HG03196 (cell line): ENCODE measurements around the gene CFL1.
"Not testable (repeated sequence)": the region's sequence is repeated elsewhere in the genome, so short reads cannot be mapped to it uniquely, and the experiment has no call there.

Experiments
- ATAC-seq: cut with Tn5 transposase; IDR thresholded peaks from one replicate; pipeline ENCODE4 v1.9.1; 2021; ENCODE audit not compliant: unreplicated experiment

Gene CFL1

DNA sequence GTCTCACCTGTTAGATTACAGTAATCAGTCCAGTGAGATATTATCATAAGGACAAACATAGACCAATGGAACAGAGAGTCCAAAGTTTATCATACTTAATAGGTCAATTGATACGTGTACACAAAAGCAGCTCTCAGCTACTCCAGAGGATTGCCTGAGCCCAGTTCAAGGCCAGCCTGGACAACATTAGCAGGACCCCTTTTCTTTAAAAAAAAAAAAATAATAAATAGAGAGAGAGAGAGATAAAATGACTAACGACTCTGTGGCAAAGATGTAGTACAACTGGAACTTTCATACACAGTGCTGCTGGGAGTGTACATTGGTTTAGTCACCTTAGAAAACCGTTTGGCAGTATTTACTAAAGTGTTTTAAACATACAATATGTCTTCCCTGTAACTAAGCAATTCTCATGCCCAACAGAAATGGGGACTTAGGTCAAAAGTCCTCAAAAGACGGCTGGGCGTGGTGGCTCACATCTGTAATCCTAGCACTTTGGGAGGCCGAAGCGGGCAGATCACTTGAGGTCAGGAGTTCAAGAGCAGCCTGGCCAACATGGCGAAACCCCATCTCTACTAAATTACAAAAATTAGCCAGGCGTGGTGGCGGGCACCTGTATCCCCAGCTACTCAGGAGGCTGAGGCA is 13.6 kb downstream of the CFL1 start:
- ATAC-seq: no peak

DNA sequence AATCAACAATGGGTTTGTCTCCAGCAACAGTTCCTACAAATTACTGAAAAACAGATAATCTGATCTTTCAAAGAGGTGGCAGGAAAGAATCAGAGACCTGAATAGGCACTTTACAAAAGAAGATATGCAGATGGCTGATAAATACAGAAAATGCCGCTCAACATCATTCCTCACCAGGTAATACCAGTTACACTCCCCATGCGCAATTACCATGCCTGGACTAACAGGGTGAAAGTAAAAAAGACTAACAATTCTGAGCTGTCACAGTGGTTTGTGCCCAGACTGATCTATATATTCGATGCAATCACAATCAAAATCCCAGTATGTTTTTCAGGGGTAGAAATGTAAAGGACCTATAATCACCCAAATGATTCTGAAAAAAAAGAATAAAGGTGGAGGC is 14.2 kb downstream of the CFL1 start:
- ATAC-seq: no peak

DNA sequence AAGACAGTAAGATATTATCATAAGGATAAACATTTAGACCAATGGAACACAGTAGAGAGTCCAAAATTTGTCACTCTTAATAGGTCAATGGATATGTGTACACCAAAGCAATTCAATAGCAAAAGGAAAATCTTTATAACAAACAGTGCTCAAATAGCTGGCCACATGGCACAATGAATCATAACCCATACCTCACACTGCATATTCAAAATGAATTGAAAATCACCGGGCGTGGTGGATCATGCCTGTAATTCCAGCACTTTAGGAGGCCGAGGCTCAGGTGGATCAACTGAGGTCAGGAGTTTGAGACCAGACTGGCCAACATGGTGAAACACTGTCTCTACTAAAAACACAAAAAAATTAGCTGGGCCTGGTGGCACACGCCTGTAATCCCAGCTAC is 15.8 kb downstream of the CFL1 start:
- ATAC-seq: no peak

DNA sequence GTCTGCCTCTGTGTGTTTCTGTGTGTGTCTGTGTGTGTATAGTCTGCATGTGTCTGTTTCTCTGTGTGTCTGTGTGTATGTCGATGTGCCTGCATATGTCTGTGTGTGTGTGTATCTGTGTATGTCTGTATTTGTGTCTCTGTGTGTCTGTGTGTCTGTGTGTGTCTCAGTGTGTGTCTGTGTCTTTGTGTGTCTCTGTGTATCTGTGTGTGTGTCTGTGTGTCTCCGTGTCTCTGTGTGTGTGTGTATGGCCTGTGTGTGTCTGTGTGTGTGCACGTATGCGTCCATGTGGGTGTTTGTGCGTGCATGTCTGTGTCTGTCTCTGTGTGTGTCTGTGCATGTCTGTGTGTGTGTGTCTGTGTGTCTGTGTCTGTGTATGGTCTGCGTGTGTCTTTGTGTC is 23.8 kb downstream of the CFL1 start:
- peak; percentile 7 for ATAC-seq

DNA sequence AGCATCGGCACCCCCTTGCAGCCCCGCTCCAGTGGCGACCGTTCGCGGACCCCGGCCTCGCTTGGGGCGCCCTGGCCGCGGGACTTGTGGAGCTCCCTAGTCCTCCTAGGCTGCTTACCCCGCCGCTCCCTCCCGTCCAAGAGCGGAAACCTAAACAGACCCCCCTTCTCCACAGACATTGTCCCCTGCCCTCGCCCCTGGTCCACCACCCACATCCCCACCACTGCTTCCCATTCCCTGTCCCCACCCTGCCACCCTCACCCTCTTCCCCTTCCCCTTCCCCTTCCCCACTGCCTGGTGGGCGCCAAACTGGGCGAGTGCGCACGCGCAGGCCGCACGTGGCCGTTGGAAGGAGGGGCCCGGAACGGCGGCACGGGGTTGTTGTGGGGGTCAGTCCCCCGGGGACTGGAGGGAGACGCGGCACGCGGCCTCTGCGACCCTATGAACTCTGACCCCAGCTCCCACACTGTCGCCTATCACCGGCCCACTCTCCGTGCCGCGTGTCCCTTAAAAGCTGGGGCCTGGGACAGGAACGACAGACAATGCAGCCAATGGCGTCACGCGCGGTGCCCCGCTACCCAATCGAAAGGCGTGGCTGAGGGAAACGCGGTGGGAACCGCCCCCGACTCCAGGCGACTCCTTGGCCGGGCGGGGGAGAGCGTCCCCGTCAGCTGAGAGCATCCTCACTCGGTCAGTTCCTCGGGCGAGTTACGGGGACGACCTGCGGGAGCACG is 24.5 kb downstream of the CFL1 start, which contains the start of gene SNX32:
SNX32 (plus strand) TSS at position 667 of the 734 bp plus-strand sequence. CDS start 103 bp downstream, outside the sequence.
- ATAC-seq: peak; percentile 80

DNA sequence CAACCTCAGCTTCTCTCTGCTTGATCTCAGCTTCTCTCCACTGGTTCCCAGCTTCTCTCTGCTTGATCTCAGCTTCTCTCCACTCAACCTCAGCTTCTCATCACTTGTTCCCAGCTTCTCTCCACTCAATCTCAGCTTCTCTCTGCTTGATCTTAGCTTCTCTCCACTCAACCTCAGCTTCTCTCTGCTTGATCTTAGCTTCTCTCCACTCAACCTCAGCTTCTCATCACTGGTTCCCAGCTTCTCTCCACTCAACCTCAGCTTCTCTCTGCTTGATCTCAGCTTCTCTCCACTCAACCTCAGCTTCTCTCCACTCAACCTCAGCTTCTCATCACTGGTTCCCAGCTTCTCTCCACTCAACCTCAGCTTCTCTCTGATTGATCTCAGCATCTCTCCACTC is 25.7 kb downstream of the CFL1 start:
- ATAC-seq: not testable (repeated sequence)

DNA sequence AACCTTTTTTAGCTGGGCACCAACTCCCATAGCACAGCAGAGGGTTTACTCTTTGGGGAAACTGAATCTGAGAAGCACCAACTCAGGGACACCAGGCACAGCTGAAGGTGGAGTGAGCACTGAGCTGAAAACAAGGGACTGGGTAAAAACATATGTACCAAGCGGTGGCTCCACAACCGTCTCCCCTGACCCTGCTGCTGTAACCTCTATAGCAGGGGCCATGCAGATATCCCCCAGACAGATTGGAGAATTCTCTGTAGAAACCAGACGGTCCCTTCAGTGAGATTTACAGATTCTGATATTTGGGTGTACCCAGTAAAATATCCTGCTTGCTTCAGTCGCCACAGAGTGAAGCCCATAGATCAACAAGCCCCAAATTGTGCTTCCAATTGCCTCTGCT is 28.5 kb downstream of the CFL1 start:
- no peak for ATAC-seq

DNA sequence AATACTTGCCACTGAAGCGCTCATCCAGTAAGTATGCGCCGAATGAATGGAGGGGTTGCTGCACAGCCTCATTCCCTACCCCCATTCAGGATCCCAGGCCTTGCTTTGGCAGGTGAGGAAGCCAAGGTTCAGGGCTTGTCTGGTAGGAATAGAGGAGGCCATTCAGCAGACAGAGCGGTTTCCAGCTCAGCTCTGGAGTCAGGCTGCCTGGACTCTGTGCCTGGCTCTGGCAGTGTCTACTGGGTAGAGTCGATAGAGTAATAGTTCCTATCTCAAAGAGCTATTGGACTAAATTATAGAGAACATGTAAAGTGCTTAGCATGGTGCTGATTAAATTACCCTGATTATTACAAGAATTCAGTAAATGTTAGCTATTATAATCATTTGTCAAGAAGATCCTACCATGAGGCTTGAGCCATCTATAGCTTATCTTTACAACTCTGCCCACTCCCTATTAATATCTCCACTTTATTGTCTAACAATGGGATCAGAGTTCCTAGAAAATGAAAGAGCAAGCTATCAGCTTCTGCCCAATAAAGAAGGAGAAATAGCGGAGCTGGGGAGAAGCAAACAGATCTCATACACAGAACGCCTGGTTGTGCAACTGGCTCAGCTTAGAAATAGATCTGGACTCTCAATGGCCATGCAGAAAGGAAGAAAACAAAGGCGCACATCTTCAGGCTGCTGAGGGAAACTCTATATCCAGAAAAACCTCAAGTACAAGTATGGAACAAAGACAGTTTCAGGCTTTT is 30.8 kb downstream of the CFL1 start:
- no peak for ATAC-seq

DNA sequence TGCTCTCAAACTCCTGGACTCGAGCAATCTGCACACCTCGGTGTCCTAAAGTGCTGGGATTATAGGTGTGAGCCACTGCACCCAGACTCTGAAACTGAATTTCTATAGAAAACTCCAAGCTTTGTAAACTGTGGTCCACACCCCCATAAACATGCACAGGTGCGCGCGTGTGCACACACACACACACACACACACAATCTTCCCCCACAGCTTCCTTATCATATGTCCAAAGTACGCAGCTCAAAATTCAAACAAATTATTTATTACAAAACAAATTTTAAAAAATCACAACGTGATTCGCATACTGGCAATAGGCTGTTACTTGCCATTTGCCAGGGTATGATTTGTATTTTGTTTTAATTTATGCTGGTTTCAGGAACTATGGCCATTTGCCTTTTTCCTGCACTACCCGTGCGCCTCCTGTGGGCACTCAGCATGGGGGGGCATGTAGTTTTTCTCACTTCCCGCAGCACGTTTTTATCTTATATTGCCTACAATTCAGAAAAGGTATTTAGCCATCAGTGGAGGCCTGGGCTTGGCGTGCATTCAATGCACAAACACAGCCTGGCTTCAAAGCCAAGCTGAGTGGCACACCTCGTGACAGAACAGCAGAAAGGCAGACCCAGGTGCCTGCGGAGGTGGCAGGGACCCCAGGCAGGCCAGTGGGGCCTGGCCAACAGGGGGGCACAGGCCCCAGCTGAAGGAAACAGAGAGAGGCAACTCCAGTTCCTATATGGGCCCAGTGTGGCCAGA is 35.0 kb downstream of the CFL1 start:
- ATAC-seq: no peak

DNA sequence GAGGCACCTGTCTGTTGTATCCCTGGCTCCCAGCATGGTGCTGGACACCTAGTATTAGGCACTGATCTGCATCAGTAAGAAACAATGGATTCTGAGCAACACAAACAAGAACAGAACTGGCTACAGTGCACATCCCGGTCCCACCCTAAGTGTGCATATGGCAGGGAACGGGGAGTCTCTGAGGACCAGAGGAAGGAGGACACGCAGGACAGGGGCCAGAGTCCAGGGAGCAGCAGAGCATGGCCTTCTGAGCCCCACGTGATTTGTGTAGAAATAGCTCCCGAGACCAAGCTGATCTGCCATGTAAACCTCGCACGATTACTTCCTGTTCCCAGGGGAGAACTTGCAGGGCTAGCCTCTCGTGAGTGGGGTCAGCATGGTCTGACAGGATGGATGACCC is 36.9 kb downstream of the CFL1 start:
- no peak for ATAC-seq

DNA sequence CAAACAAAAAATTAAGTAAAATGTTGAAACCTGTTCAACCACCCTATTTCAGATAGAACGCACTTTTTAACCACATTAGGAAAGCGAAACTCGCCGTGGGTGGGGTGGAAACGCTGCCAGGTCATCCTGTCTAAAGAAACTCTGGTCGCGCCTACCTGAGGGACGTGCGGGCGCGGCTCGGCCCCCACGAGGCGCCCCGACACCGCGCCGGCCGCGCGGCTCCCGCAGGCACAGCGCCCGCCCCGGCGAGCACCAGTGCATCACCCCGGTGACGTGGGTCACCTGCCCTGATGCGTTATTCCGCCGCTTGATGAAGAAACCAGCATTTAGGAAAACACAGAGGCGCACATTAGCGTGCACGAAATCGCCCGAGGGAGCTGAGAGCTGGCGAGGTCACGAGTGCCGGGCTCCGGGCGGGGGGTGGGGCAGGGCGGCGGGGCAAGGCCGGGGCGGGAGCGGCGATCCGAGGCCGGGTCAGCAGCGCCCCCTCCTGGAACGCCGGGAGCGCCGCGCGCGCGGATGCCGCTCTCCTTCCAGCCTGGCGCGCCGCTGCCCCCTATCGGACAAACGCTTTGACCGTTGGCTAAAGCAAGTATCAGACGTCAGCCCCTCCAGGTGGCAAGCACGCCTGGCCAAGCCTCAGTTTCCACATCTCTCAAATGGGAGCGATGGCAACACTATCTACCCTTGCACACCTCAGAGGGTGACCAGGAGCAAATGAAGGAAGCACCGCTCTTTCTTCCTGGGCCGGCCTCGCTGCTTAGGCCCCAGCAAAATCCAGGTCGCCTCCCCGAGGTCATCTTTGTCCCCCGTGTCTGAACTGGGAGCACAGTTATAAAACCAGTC is 39.9 kb downstream of the CFL1 start:
- peak; percentile 90 for ATAC-seq

DNA sequence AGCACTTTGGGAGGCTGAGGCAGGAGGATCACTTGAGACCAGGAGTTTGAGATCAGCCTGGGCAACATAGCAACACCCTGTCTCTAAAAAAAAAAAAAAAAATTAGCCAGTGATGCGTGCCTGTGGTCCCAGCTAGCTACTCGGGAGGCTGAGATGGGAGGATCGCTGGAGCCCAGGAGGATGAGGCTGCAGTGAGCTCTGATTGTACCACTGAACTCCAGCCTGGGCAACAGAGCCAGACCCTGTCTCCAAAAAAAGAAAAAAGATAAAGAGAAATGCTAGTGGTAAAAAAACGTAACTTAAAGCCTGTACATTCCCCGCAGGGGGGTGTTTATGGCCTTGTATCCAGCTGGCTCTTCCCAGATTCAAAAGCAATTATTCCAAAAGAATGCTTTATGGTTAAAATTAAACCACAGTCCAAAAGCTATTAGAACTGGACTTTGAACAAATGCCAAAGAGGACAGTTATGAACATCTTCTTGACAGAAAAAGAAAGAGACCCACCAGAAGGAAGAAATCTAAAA is 40.6 kb downstream of the CFL1 start:
- ATAC-seq: no peak

DNA sequence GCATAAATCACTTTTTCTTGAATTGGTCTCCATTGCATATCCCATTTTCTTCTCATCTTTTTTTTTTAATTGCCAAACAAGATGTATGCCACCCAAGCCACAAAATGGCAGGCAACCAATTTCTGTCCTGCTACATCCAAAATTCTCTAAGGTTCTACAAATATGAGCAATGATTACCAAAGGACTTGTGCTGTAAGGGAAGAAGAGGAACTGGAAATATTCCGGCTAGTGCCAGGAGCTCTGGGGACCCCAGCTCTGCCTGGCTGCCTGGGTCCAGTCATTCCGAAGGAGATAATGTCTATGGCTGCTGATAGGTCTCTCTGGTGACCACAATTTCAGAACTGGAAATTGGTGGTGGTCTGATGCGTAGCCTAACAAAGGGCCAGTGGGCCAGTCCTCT is 41.3 kb downstream of the CFL1 start:
- no peak for ATAC-seq

DNA sequence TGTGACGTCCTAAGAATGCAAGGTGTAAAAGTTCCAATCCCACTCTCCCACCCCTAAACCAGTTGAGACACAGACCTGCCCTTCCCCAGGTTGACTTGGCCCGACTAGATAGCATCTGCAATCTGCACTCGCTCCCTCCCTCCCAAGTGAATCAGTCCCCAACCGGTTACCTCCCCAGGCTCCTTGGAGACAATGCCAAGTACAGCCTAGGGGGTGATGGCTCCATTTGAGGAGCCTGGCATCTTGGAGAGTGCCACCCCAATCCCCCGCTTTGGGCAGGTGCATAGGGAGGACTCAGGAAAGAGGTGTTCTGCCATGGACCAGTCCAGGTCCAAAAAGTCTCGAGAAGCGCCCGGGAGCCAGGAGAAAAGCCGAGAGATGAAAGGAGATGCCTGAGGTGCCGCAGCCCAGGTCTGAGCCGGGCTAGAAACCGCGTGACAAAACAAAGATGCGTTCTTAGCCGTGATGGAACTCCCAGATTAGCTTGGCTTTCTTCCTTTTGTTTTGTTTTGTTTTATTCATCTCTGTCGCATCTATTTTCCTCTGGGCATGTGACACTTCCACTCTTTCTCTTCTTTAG is 42.9 kb downstream of the CFL1 start:
- no peak for ATAC-seq

DNA sequence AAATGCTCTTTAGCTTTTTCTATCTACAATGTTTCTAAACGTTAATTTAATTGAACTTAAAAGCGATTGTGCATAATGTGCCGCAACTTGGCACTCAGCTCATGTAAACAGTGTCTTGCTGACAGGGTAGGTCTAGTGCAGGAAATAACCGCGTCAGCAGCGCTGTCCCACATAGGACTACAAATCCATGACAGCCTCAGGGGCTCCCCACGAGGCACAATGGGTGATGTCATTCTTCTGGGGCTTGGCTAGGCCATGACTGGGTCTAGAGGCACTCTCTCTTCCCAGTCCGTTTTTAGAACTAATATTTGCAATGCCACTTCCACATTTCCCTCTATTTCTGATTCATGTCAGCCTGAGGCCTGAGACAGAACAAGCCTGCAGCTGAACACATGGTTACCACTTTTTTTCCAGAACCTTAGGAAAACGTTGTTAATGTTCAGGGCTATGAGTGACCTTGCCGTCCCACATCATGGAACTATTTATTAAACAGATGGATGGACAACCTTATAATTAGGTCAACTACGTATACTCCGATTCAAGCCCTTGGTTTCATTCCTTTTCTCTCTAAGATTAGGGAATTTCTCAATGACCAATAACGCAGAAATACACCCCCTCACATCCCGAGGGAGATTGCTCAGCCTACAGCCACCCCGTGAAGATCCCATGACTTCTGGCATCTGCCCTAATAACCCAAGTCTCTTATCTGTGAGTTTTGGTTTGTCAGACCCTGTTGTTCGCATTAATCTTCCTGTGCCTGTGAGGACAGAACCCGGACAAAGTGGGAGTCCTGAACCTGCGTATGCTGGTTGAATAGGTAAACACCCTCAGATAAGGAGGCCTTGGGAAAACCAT is 43.6 kb downstream of the CFL1 start:
- no peak for ATAC-seq

DNA sequence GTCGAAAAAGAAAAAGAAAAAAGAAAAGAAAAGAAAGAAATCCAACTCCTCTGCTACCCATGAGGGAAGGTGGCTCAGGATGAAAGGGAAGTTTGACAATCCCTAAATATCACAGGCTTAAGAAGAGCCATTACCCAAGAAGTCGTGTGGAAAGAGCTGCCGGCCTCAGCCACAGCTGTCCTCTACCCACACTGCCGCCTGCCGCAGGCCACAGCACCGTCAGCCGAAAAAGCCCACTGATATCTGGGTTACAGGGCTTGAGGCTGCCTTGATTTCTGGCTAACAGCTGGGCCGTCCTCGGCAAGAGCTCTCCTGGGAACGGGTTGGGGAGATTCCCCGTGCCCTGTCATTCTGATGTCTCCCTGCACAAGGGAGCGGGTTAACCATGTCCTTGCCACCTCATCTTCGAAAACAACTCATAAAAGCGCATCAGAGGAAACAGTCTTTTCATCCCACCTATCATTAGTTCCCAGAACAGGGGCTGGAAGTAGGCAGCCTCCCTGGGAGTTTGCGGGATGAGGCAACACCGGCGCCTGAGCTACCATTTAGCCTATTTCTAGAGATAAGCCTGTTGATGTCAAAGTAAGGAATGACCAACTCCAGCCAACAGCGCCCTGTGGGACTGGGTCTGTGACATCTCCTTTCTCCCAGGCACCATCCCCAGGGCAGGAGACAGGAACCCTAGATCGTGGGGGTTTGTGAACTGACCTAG is 46.1 kb downstream of the CFL1 start:
- ATAC-seq: no peak

DNA sequence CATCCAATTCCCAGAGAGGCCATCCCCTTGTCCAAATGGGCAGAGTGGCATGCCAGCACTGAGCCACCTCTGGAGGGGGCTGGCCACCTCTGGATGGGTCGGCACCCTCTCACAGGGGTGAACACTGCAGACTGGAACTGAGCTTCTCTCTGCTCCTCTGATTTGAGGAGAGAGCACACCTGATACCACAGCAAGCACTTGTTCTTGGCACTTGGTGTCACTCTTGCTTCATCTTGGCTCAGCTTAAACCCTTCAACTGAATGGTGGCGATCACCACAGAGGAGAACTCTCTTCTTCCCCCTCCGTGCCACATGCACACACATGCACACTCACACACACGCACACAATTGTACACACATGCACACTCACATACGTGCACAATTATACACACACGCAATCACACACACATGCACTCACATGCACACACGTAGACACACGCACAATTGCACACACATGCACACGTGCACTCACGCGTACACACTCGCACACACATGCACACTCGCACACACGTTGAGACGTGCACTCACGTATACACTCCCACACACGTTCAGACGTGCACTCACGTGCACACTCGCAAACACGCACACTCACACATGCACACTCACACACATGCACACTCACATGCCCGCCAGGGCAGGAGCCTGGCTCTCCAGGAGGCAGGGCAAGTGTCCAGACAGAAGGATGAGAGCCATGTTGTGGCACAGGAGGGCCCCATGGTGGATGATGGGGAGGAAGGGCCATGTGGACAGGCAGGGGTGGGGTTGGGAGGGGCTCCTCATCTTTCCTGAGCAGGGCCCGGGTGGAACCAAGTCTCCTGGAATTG is 47.7 kb downstream of the CFL1 start:
- no peak for ATAC-seq
